Chondrocyte (in vitro differentiated cells): ENCODE results near the gene AFAP1. TPM values are rescaled to one million over a fixed set of nuclear protein-coding genes. Genes with fewer than 3 reads are reported as not detected.

Experiments used
- DNase-seq: peaks from one replicate; pipeline ENCODE4 v3.0.0; 2021; ENCODE audit warnings: mixed read lengths, low spot score
- H3K27ac Mint-ChIP-seq: one replicate; pipeline ENCODE4 v1.8.0; 2021; ENCODE audit warnings: mild to moderate bottlenecking, moderate library complexity, mixed read lengths; ENCODE audit not compliant: unreplicated experiment
- H3K27me3 Mint-ChIP-seq: 2 replicates; pipeline ENCODE4 v1.8.0; 2021; ENCODE audit warnings: low read depth, mixed read lengths
- H3K36me3 Mint-ChIP-seq: 2 replicates; pipeline ENCODE4 v1.8.0; 2021; ENCODE audit warnings: low read depth, mixed read lengths
- H3K4me1 Mint-ChIP-seq: 2 replicates; pipeline ENCODE4 v1.8.0; 2021; ENCODE audit warnings: low read depth, mild to moderate bottlenecking, mixed read lengths
- H3K4me3 Mint-ChIP-seq: one replicate; pipeline ENCODE4 v1.8.0; 2021; ENCODE audit warnings: mild to moderate bottlenecking, moderate library complexity, mixed read lengths; ENCODE audit not compliant: unreplicated experiment
- H3K9me3 Mint-ChIP-seq: 2 replicates; pipeline ENCODE4 v1.8.0; 2021; ENCODE audit warnings: low read depth, mixed read lengths
- total RNA-seq: library from RNA; stranded (reverse); gene quantifications from 3 replicates; pipeline ENCODE4 v1.2.1, GENCODE V29; 2021
- TF ChIP-seq, protein P1 (sequence below): fragments of 200-600 bp; sonication (generic); IDR thresholded peaks from 2 replicates; pipeline ENCODE4 v1.5.0; 2021; ENCODE audit warnings: antibody characterized with exemption, mild to moderate bottlenecking, moderate library complexity

Gene AFAP1
- total RNA-seq, 1 donor from 2014 or later: 118 TPM

DNA sequence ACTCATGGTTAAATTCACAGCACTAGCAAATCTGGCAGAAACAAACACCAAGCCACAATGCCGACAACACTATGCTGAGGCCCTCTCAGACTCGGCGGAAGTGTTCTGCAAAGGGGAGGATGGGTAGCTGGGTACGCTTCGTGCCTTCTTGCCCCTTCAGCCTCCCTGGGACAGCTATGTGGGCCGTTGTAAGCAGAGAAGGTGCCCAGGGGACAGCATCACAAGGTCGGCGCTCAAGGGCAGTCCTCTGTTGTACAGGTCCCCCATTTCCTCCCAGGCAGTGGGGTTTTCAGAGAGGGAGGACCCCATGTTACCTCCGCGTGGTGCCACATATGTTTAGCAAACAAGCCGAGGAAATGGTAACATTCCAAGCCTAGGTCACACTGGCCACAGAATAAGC is 173.6 kb downstream of the AFAP1 start:
- H3K27ac Mint-ChIP-seq: no peak overlapping the region
- H3K36me3 Mint-ChIP-seq: peaks cover 40% of the 10 kb centered on the region
- peaks cover 8% of the 10 kb centered on the region for H3K4me1 Mint-ChIP-seq
- TF ChIP-seq, protein P1, sequence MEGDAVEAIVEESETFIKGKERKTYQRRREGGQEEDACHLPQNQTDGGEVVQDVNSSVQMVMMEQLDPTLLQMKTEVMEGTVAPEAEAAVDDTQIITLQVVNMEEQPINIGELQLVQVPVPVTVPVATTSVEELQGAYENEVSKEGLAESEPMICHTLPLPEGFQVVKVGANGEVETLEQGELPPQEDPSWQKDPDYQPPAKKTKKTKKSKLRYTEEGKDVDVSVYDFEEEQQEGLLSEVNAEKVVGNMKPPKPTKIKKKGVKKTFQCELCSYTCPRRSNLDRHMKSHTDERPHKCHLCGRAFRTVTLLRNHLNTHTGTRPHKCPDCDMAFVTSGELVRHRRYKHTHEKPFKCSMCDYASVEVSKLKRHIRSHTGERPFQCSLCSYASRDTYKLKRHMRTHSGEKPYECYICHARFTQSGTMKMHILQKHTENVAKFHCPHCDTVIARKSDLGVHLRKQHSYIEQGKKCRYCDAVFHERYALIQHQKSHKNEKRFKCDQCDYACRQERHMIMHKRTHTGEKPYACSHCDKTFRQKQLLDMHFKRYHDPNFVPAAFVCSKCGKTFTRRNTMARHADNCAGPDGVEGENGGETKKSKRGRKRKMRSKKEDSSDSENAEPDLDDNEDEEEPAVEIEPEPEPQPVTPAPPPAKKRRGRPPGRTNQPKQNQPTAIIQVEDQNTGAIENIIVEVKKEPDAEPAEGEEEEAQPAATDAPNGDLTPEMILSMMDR: no peak
- DNase-seq: peak; percentile 67
- no peaks in the 10 kb centered on the region for H3K27me3 Mint-ChIP-seq
- no peaks in the 10 kb centered on the region for H3K9me3 Mint-ChIP-seq
- no peak overlapping the region for H3K4me3 Mint-ChIP-seq

DNA sequence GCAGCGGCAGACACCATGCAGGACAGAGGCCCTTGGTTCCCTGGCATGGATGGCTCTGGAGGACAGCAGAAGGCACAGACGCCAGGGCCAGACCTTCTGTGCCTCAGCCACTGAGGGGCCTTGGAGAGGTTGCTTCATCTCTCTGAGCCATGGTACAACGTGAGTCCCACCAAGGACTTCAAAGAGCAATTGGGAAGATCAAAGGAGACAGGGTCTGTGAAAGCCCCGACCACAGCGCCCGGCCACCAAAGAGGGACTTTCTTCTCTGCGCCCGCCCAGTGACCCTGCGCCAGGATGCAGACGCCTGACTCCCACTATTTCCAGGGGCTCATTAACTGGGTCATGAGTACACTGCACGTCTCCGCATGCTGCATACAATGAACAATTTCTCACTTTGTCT is 174.0 kb downstream of the AFAP1 start:
- TF ChIP-seq, protein P1: no peak
- H3K4me3 Mint-ChIP-seq: no peak overlapping the region
- DNase-seq: peak; percentile 65
- H3K4me1 Mint-ChIP-seq: peaks cover 8% of the 10 kb centered on the region
- H3K27me3 Mint-ChIP-seq: no peaks in the 10 kb centered on the region
- no peak overlapping the region for H3K27ac Mint-ChIP-seq
- no peaks in the 10 kb centered on the region for H3K9me3 Mint-ChIP-seq
- H3K36me3 Mint-ChIP-seq: peaks cover 38% of the 10 kb centered on the region

DNA sequence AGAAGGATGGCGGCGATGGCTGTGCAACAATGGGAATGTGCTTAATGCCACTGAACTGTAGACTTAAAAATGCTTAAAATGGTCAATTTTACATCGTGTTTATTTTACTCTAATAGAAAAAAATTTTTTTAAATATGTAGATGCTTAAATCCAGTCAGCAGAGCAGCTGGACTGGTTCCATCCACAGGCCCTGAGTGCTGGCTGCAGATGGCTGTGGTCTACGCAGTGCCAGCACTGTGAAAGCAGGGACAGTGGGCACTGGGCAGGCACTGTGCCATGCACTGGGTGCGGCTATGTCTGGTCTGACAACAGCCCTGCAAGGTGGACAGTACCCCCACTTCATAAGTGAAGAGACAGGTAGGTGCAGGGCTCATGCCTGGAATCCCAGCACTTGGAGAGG is 175.2 kb downstream of the AFAP1 start:
- no peaks in the 10 kb centered on the region for H3K9me3 Mint-ChIP-seq
- peaks cover 34% of the 10 kb centered on the region for H3K36me3 Mint-ChIP-seq
- H3K27me3 Mint-ChIP-seq: no peaks in the 10 kb centered on the region
- H3K4me3 Mint-ChIP-seq: no peak overlapping the region
- TF ChIP-seq, protein P1: no peak
- DNase-seq: peak; percentile 36
- peak overlapping the region; percentile 57 for H3K27ac Mint-ChIP-seq
- H3K4me1 Mint-ChIP-seq: peaks cover 8% of the 10 kb centered on the region

GRCh38 chr4:7763788-7764187 is 175.9 kb downstream of the AFAP1 start:
- DNase-seq: peak; percentile 36
- H3K4me3 Mint-ChIP-seq: no peak overlapping the region
- TF ChIP-seq, protein P1: no peak
- H3K4me1 Mint-ChIP-seq: peaks cover 8% of the 10 kb centered on the region
- no peaks in the 10 kb centered on the region for H3K27me3 Mint-ChIP-seq
- H3K27ac Mint-ChIP-seq: peak overlapping the region; percentile 13
- peaks cover 33% of the 10 kb centered on the region for H3K36me3 Mint-ChIP-seq
- no peaks in the 10 kb centered on the region for H3K9me3 Mint-ChIP-seq

GRCh38 chr4:7763106-7763505 is 176.6 kb downstream of the AFAP1 start:
- peak; percentile 59 for DNase-seq
- peak overlapping the region; percentile 13 for H3K27ac Mint-ChIP-seq
- peaks cover 29% of the 10 kb centered on the region for H3K36me3 Mint-ChIP-seq
- H3K4me3 Mint-ChIP-seq: no peak overlapping the region
- H3K4me1 Mint-ChIP-seq: peaks cover 8% of the 10 kb centered on the region
- TF ChIP-seq, protein P1: no peak
- no peaks in the 10 kb centered on the region for H3K27me3 Mint-ChIP-seq
- no peaks in the 10 kb centered on the region for H3K9me3 Mint-ChIP-seq
